RPMI8226 (cell line): Measurements from ENCODE around the gene ZNF41.

ENCODE experiments used
- DNase-seq: peaks from one replicate; pipeline ENCODE4 v3.0.0-alpha.2; 2015

The ZNF41 gene

DNA sequence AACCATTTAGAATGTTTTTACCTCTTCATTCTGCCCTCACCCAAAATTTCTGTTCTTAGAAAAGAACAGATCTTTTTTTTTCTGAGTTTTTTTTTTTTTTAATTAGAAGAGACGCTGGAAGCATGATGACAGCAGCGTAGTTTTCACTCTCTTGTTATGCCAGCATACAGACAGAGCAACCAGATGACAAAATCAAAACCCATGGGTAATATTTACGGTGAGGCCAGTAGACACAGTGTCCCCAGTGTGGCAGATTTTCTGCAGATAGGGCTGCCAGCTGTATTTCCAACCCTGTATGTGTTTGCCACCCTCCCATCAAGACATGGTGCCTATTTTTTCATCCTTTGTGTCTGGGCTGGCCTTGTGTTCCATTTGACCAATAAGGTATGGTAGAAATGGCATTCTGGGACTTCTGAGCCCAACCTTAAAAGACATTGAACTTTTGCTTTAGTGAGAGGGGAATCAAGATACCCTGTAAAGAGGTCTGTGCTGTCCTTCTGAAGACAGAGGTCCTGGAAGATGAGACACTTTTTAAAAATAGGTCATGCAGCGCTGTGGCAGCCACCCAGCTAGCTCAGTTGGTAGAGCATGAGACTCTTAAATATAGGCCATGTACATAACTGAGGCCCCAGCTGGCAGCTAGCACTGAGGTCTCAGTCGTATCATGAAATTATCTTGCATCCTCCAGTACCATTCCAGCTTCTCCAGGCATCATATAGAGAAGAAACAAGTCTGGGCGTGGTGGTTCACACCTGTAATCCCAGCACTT, 6.7 kb upstream of the ZNF41 start:
- no peak for DNase-seq

DNA sequence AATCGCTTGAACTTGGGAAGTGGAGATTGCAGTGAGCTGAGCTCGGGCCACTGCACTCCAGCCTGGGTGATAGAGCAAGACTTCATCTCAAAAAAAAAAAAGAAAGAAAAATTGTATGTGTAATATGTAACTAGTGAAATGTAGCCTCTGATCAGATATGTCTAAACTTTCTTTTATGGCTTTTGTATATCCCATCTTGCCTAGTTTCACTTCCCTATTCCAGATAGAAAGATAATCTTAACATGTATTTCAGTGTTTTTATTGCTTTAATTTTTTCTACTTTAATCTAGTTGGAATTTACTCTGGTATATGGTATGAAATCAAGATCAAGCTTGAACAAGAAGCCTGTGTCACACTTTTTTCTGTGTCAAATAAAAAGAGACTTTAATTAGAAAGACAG, 1.9 kb upstream of the ZNF41 start:
- DNase-seq = no peak

DNA sequence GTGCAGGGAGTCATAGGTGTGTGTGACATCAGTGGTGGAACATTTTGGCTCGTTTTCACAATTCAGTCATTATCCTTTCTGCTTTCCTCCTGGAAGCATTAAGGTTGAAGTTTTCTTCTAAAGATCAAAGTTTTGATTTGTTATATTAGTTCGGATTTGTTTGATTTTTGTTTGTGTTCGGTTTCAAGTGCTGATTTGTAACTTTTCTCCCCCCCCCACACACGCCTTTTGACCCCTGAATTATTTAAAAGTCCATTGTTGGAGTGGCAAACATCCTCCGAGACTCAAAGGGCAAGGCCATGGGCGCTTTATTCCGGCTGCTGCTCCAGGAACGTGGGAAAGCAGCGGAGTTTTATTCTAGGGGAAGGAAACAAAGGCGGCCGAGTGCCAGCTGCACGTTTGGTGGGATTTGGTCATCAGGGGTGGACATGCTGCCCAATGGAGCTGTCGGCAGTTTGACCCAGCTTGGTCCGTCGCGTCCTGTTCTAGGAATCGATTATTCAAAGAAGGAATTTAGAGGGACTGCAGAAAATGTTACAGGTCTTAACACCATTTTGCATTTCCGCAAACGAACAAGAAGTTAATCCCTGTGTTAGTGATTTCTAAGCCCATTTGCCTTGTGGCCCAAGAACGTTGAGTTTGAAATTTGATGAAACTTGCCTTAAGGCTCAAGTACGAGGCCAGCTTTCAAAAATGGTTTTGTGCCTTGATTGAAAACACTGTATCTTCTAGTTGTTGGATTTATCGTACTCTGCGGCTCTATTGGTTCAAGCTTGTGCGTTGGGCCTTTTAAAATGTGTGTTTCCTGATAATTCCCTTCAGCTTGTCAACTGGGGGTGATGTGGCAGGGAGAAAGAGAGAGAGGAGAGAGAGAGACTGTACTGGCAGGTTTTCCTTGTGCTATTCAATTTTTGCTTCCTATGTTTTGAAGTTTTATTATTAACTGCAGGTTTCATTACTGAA, 565 bp upstream of the ZNF41 start:
- DNase-seq = no peak

DNA sequence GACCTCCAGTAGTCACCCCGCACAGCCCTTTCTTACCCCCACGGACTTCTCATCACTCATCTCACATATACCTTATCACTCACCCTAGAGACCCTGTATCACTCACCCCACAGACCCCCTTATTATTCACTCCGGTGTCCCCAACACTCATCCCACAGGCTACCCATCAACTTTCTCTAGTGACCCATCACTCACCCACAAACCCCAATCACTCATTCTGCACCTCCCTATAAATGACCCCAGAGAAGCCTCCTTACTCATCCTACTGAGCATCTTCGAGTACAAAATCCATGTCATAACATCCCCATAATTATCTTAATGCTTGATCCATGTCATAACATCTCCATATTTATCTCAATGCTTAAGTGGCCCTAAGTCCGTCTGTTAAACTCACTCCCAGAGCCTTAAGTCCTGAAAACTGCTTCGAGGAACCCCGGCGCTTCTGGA, 934 bp downstream of the ZNF41 start:
- DNase-seq = no peak

DNA sequence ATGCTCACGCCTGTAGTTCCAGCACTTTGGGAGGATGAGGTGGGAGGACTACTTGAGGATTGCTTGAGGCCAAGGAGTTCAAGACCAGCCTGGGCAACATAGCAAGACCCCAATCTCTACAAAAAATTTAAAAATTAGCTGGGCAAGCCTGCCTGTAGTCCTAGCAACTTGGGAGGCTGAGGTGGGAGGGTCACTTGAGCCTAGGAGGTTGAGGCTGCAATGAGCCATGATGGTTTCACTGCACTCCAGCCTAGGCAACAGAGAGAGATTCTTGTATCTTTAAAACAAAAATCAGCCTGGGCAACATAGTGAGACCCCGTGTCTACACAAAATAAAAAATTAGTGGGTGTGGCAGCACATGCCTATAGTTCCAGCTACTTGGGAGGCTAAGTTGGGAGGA, 1.9 kb downstream of the ZNF41 start:
- no peak for DNase-seq

DNA sequence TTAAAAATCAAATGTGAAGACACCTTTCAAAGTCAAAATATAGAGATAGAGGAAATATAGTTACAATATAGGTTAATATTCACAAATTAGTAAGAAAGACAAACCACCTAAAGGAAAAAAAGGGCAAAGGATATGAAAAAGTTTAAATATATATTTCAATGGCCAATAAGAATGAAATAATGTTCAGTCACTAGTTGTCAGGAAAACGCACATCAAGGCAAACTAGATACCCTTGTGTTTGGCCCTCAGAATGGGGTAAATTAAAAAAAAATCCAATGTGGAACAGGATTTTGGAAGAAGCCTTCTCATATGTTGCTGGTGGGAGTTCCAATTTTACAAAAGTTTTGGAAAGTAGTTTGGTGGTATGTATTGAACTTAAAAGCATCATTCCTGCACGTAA, 2.4 kb downstream of the ZNF41 start:
- DNase-seq = no peak

DNA sequence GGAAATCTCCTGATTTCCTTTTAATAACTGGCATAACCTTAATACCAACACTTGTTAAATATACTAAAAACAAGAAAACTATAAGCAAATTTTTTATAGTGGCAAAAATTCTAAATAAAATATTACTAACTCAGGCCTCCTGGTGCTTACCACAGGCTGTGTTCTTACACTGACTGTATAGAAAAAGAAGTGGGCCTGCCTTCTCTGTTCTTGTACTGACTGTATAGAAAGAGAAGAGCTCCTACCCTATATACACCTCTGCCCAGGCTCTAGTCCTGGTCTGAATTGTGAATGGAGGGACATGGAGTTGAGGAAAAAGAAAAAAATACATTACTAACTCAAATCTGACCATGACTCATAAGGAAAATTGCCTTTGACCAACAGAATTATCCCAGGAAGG, 7.5 kb downstream of the ZNF41 start:
- no peak for DNase-seq

DNA sequence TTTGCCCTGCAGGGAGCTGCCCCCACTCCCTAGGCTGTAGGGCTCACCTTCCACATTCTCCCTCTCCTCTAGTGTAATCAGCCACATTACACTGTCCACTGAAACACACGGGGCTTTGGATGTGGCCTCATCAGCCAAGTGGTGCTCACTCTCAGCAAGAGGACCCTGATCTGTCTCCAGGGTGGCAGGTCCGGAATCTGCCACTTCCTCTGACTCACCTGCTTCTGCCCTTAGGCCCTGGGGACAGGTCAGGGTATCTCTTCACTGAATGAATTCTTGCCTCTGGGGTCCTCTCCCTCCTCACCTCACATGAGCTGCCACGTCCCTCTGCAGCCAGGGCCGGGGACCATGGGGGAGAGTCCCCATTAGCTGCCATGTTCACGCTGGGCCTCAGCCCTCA, 15.9 kb downstream of the ZNF41 start:
- no peak for DNase-seq

DNA sequence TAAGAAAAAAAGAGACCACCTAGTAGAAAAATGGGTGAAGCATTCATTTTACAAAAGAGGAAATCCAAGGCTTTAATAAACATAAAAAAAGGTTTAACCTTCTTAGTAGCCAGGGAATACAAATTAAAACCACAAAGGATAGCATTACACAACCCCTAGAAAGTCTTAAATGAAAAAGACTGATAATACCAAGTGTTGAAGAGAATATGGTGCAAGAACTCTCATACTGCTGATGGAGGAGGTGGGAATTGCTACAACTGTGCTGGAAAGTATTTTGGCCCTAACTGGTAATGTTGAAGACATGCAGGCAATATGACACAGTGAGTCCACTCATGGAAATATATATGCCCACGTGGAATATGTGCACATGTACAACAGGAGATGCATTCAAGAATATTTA, 22.5 kb downstream of the ZNF41 start:
- no peak for DNase-seq

DNA sequence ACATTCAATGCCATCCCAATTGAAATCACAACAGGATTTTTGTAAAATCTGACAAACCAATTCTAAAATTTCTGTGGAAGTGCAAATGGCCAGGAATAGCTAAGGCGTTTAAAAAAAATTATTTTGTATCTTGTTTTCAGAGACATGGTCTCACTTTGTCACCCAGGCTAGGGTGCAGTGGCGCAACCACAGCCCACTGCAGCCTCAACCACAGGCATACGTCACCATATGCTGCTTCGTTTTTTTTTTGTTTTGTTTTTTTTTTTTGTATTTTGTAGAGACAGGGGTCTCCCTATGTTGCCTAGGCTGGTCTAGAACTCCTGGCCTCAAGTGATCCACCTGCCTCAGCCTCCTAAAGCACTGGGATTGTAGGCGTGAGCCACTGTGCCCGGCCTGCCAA, 24.5 kb downstream of the ZNF41 start:
- no peak for DNase-seq

DNA sequence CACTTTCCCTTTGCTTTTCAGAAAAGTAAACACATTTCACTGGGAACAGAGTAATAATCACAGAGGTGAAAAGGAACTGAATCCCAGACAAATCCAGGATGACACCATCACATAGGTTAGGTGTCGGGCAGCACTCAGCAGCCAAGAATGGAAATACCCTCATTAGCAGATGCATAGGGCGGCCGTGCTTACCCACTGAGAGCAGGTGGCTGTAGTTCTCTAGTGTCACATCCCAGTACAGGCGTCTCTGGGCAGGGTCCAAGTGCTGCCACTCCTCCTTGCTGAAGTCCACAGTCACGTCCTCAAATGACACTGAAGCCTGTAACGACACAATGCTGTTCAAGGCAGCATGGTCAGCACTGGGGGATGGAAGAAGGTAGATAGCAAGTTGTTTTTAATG, 26.9 kb downstream of the ZNF41 start:
- no peak for DNase-seq

DNA sequence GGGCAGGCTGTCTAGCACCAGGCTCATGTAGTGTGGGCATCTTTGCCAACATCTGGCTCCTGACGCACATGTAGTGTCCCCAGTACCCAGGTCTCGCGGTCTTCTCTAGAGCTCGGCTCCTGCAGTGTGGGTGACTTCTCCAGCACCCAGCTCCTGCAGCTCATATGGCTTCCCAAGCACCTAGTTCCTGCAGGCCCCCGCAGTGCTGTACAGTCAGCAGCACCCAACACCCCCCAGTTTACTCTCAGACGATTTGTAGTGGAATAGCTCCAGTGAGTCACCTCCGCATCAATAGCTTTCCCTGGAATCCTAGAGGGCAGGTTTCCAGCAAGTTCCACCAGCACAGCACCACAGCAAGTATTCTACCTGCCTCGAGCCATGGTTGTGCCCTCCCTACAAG, 30.9 kb downstream of the ZNF41 start:
- DNase-seq = no peak

DNA sequence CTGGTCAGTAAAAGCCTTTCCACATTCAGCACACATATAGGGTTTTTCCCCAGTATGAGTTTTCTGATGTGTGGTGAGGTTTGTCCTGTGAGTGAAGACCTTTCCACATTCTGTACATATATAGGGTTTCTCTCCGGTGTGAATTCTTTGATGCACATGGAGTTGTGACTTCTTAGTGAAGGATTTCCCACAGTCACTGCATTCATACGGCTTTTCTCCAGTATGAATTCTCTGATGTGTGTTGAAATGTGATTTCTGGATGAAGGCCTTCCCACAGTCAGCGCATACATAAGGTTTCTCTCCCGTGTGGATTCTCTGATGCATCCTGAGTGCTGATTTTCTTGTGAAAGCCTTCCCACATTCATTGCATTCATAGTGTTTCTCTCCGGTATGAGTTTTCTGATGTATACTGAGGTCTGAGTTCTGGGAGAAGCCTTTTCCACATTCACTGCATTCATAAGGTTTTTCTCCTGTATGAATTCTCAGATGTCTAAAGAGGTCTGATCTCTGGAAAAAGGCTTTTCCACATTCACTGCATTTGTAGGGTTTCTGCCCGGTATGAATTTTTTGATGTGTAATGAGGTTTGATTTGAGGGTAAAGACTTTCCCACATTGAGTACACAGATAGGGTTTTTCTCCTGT, 34.7 kb downstream of the ZNF41 start:
- no peak for DNase-seq

DNA sequence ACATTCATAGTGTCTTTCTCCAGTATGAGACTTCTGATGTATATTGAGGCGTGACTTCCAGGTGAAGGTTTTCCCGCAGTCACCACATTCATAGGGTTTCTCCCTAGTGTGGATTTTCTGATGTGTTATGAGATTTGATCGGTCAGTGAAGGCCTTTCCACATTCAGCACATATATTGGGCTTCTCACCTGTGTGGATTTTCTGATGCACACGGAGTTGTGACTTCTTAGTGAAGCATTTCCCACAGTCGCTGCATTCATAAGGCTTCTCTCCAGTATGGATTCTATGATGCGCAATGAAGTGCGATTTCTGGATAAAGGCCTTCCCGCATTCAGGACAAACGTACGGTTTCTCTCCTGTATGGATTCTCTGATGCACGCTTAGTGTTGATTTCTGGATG, 35.4 kb downstream of the ZNF41 start:
- DNase-seq = no peak

DNA sequence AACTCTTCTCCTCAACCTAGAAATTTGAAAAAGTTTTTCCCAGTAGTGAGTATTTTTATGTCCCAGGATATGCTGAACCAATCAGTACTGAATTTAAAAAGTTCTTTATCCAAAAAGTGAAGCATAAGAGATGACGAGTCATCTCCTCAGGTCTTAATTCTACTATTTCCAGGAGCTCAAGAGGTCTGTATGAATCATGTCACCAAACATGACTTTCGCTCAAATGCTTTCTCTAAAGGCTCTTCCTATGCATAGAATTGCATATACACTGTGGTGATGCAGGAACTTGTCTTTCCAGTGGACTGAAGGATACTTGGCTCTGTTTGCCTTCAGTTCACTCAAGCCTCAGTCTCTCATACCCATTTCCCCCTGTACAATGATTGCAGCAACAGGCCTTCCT, 36.1 kb downstream of the ZNF41 start:
- no peak for DNase-seq

DNA sequence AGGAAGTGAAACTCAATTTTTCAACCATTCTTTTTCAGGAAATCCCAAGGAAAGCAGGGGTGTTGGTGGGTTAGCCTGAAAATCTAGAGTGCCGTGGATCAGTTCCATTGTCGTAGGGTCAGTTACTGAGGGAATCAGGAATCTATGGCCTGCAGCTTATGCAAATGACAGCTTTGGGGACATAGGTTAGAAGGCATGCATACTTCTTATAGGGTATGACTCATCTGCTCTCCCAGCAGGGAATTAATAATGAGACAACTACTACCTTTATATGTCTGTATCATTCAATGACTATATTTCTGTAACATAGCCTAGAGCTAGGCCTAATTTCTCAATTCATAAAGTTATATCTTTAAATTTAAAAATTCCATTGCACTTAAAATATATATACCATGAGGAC, 36.6 kb downstream of the ZNF41 start:
- no peak for DNase-seq

DNA sequence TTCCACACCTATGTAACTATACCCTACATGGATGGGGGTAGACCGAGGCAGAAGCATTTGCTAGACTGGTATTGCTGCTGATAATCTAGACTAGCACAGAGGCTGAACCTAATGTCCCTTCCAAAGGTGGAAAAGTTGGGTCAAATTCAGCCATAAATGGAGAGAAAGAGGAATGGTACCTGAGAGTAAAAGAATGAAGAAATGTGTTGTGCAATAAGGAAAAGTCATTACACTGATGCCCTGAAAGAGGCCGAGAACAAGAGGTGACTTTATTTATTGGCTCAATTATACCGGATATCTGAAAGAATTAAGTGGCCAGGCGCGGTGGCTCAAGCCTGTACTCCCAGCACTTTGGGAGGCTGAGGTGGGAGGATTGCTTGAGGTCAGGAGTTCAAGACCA, 52.1 kb downstream of the ZNF41 start:
- DNase-seq = no peak

DNA sequence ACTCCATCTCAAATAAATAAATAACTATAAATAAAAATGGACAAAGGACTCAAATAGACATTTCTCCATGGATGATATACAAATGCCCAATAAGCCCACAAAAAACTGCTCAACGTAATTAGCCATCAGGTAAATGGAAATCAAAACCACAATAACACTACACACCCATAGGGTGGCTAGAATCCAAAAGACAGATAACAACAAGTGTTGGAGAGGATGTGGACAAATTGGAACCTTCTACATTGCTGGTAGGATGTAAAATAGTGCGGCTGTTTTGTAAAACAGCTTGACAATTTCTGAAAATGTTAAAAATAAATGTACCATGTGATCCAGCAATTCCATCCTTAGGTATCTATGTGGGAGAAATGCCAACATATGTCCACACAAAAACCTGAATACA, 60.6 kb downstream of the ZNF41 start:
- no peak for DNase-seq

DNA sequence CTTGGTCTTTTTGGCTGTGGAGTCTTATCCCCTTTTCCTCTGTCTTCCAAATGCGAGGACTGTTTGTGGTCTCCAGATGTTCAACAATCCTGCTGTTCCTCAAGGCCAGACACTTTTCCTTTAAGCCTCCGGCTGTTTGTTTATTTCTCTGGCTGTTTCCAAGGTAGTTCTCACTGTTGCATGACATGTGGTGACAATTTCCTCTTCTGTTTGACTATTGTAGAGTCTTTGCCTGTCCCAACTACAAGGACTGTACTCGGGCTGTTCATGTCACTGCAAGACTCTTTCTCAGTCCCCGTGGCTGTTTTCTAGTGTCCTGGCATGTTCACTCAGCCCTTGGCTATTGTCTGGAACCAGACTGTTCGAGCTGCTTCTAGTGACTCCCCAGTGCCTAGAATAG, 62.1 kb downstream of the ZNF41 start:
- no peak for DNase-seq

DNA sequence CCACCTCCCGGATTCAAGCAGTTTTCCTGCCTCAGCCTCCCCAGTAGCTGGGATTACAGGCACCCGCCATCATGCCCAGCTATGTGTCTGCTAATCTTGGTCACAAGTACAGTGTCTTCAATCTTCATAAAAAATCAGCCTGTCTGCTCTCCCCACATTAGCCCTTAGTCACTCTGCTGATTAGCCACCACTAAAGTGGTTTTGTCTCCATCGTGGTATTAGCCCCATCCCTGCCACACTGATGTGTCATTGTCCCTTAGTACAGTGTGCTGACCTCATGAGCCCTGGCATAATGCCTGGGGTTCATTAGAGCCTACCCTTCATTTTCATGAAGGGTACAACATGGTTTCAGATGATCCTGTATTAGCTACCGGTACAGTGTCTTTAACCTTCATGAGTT, 62.8 kb downstream of the ZNF41 start:
- no peak for DNase-seq

DNA sequence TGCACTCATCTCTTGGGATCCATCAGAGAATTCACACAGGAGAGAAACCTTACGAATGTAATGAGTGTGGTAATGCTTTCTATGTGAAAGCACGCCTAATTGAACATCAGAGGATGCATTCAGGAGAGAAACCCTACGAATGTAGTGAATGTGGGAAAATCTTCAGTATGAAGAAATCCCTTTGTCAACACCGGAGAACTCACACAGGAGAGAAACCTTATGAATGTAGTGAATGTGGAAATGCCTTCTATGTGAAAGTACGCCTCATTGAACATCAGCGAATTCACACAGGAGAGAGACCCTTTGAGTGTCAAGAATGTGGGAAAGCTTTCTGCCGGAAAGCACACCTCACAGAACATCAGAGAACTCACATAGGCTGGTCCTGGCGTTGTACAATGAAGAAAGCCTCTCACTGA, 69.8 kb downstream of the ZNF41 start:
- DNase-seq = no peak
